ENCODE results near the gene OPCML.

Gene OPCML

GRCh38 chr11:133160754-133161153 is 371.5 kb downstream of the OPCML start:
- H3K27ac ChIP-seq (ENCODE audit: low read length), result no peak overlapping the region
- H3K9me3 ChIP-seq (replicated peaks; ENCODE audit: insufficient read depth, low read length), result no peaks in the 10 kb centered on the region
- no peaks in the 10 kb centered on the region for H3K27me3 ChIP-seq (replicated peaks; ENCODE audit: insufficient read depth, low read length)
- H3F3A ChIP-seq (ENCODE audit: insufficient read depth, low read length), result no peaks in the 10 kb centered on the region
- no peaks in the 10 kb centered on the region for H3K4me1 ChIP-seq (ENCODE audit: low read length)
- no peaks in the 10 kb centered on the region for H4K20me1 ChIP-seq (ENCODE audit: insufficient read depth, low read length)
- H3K79me2 ChIP-seq (ENCODE audit: low read length), result no peaks in the 10 kb centered on the region
- TF ChIP-seq EZH2 (optimal IDR thresholded peaks at IDR 0.05; ENCODE audit: low read depth, low read length) (no peak), EZH2phosphoT487 (IDR thresholded peaks at IDR 0.05; ENCODE audit: low read length) (no peak), CTCF (IDR thresholded peaks at IDR 0.05; ENCODE audit: low read length) (no peak)
- no peak overlapping the region for H3K4me2 ChIP-seq (ENCODE audit: low read depth, low read length)
- no peaks in the 10 kb centered on the region for H3K9me2 ChIP-seq (replicated peaks; ENCODE audit: insufficient read depth, low read length)
- H3K36me3 ChIP-seq (replicated peaks; ENCODE audit: insufficient read depth, low read length), result no peaks in the 10 kb centered on the region
- no peak for DNase-seq
- H3K9ac ChIP-seq (ENCODE audit: low read length), result no peak overlapping the region
- no peak overlapping the region for H3K4me3 ChIP-seq (ENCODE audit: low read length)
- H2AFZ ChIP-seq (ENCODE audit: low read length), result no peak overlapping the region

- Histone ChIP-seq H3K4me1 (ENCODE audit: low read length) (no peaks in the 10 kb centered on the region), H3K79me2 (ENCODE audit: low read length) (no peaks in the 10 kb centered on the region), H3K9ac (ENCODE audit: low read length) (no peak overlapping the region), H3K27me3 (replicated peaks; ENCODE audit: insufficient read depth, low read length) (no peaks in the 10 kb centered on the region), H3K36me3 (replicated peaks; ENCODE audit: insufficient read depth, low read length) (no peaks in the 10 kb centered on the region), H3K27ac (ENCODE audit: low read length) (no peak overlapping the region), H3K4me2 (ENCODE audit: low read depth, low read length) (peak overlapping the region; percentile 7; the same call in 1 of the 2 replicates), H4K20me1 (ENCODE audit: insufficient read depth, low read length) (no peaks in the 10 kb centered on the region), H3K4me3 (ENCODE audit: low read length) (no peak overlapping the region), H3K9me2 (replicated peaks; ENCODE audit: insufficient read depth, low read length) (no peaks in the 10 kb centered on the region), H2AFZ (ENCODE audit: low read length) (no peak overlapping the region), H3F3A (ENCODE audit: insufficient read depth, low read length) (no peaks in the 10 kb centered on the region), H3K9me3 (replicated peaks; ENCODE audit: insufficient read depth, low read length) (no peaks in the 10 kb centered on the region)
- peak; percentile 26 for DNase-seq
- TF ChIP-seq CTCF (IDR thresholded peaks at IDR 0.05; ENCODE audit: low read length) (peak; percentile 26; the same call in 1 of the 2 replicates), EZH2 (optimal IDR thresholded peaks at IDR 0.05; ENCODE audit: low read depth, low read length) (no peak), EZH2phosphoT487 (IDR thresholded peaks at IDR 0.05; ENCODE audit: low read length) (no peak)
Observed at GRCh38 chr11:133156986-133157745, 375.1 kb downstream of the OPCML start.

- Histone ChIP-seq H4K20me1 (ENCODE audit: insufficient read depth, low read length) (no peaks in the 10 kb centered on the region), H3K36me3 (replicated peaks; ENCODE audit: insufficient read depth, low read length) (no peaks in the 10 kb centered on the region), H2AFZ (ENCODE audit: low read length) (no peak overlapping the region), H3K9me3 (replicated peaks; ENCODE audit: insufficient read depth, low read length) (no peaks in the 10 kb centered on the region), H3K4me2 (ENCODE audit: low read depth, low read length) (no peak overlapping the region), H3K79me2 (ENCODE audit: low read length) (no peaks in the 10 kb centered on the region), H3K27ac (ENCODE audit: low read length) (no peak overlapping the region), H3K4me3 (ENCODE audit: low read length) (no peak overlapping the region), H3K9me2 (replicated peaks; ENCODE audit: insufficient read depth, low read length) (no peaks in the 10 kb centered on the region), H3K9ac (ENCODE audit: low read length) (no peak overlapping the region), H3K4me1 (ENCODE audit: low read length) (no peaks in the 10 kb centered on the region), H3K27me3 (replicated peaks; ENCODE audit: insufficient read depth, low read length) (no peaks in the 10 kb centered on the region), H3F3A (ENCODE audit: insufficient read depth, low read length) (no peaks in the 10 kb centered on the region)
- no peak for TF ChIP-seq CTCF (IDR thresholded peaks at IDR 0.05; ENCODE audit: low read length)
- TF ChIP-seq EZH2 (optimal IDR thresholded peaks at IDR 0.05; ENCODE audit: low read depth, low read length), result no peak
- no peak for TF ChIP-seq EZH2phosphoT487 (IDR thresholded peaks at IDR 0.05; ENCODE audit: low read length)
- no peak for DNase-seq
Observed at GRCh38 chr11:133154781-133155180, 377.5 kb downstream of the OPCML start.
